ENCODE measurements around the gene POLR2B.
"Not testable (repeated sequence)": the region's sequence is repeated elsewhere in the genome, so short reads cannot be mapped to it uniquely, and the experiment has no call there.

The POLR2B gene

GRCh38 chr4:57053508-57053907 is 74.8 kb downstream of the POLR2B start:
- no peak for DNase-seq
- ATAC-seq, result no peak

- no peak for ATAC-seq
- no peak for DNase-seq
Observed at GRCh38 chr4:57055886-57056285, 77.2 kb downstream of the POLR2B start.

- ATAC-seq, result no peak
- no peak for DNase-seq
Observed at GRCh38 chr4:57059890-57060716, 81.4 kb downstream of the POLR2B start.

GRCh38 chr4:57060717-57061067 is 82.0 kb downstream of the POLR2B start:
- not testable (repeated sequence) for DNase-seq, ATAC-seq

- no peak for DNase-seq
- ATAC-seq, result no peak
Observed at GRCh38 chr4:57061395-57061794, 82.7 kb downstream of the POLR2B start.

- no peak for ATAC-seq
Observed at GRCh38 chr4:57063518-57063917, 84.8 kb downstream of the POLR2B start.

DNA sequence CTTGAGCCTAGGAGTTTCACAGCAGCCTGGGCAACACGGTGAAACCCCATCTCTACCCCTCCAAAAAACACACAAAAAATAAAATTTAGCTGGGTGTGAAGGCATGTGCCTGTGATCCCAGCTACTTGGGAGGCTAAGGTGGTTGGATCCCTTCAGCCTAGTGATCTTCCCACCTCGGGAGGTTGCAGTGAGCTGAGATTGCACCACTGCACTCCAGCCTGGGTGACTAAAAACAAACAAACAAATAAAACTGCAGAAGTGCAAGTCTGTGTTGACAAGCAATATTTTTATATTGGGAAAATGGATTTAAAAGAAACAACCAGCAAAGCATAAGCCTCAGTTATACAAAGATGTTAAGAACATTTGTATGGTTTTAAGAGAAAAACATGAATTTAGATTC is 85.4 kb downstream of the POLR2B start:
- DNase-seq, result no peak
- ATAC-seq, result no peak

More at GRCh38 chr4:57063518-57063917, 84.8 kb downstream of the POLR2B start:
- DNase-seq, result no peak

GRCh38 chr4:57064811-57065711 is 86.4 kb downstream of the POLR2B start:
- no peak for DNase-seq
- no peak for ATAC-seq

GRCh38 chr4:57065730-57066482 is 87.2 kb downstream of the POLR2B start:
- no peak for ATAC-seq

DNA sequence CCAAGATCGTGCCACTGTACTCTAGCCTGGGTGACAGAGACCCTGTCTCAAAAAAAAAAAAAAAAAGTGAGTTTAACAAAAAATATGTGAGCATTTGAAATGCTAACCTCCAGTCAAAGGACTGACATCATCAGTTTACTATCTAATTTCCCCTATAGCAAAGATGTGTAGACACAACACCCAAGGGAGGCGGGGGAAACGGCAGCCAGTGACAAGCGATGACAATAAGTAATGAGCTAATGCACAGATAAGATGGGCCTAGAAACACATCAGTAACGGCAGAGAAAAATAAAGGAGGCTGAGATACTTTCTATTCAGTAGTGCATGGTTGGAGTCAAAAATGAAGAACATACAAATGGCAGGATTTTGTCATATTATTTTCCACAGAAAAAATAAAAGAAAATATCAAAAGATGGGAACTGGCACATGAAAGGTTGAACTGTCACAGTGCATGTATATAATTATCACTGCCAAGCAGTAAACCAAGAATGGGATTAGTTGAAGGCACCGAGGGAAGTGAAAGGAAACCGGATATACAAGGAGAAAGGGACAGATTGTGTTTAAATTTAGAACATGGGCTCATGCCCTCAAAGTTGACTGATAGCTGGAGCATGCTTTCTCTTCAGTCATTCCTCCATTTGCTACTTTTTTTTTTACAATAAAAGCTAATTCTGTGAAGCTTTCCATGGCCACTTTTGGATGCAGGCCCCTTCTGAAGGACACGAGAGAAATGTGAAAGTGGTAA is 89.7 kb downstream of the POLR2B start:
- no peak for DNase-seq
- ATAC-seq, result no peak

More at GRCh38 chr4:57065730-57066482, 87.2 kb downstream of the POLR2B start:
- no peak for DNase-seq

GRCh38 chr4:57070461-57070860 is 91.8 kb downstream of the POLR2B start:
- ATAC-seq (no peak), DNase-seq (no peak)

DNA sequence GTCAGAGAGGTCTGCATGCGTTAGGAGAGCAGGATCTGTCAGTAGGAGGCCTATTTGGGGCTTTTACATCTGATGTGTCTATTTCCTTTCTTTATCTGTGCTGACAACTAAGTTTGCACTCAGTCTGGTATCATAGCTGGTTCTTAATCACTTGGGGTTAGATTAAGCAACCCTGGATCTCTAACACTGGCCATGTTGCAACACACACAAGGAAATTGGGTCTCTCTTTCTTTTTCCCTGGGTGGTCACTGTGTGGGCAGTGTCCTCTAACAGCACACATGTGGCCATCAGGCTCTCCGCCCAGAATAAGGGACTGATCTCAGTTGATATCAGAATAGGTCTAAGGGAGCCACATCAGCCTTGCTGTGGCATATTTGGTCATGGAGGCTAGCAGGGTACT is 92.6 kb downstream of the POLR2B start:
- no peak for DNase-seq
- ATAC-seq, result no peak

DNA sequence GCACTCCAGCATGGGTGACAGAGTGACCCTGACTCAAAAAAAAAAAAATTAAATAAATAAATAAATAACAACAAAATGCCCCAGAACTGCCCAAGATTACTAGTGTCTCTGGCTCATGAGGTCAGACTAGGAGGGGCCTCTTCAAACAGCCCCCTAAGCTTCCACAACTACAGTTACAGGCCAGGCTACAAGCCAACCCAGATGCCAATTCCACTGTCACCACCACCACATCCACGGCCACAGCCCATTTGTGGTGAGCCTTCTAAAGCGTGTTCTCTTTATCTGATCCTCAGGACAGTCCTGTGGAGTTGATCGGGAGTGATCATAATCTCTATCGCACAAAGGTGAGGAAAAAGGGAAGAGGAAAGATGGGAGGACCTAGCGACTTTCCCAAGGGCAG is 94.9 kb downstream of the POLR2B start:
- DNase-seq (no peak), ATAC-seq (no peak)

DNA sequence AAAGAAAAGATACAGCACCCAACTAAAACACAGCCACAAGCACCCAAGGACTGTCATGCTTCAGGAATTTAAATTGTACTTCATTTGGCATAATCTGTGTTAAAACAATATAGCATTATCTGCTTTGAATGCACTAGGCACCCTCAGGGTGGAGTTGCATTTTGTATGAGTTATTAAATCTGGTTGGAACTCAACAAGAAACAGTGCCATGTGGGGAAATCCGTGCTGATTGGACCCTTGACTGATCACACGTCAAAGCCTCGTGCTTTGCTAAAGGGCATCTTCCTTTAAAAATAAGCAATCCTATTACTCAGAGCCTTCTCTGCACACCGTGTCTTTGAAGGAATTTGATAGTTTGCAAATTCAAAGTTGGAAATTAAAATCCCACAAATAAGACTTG is 96.0 kb downstream of the POLR2B start:
- ATAC-seq (no peak), DNase-seq (no peak)

GRCh38 chr4:57075367-57075766 is 96.7 kb downstream of the POLR2B start:
- ATAC-seq (no peak), DNase-seq (no peak)

- ATAC-seq (no peak), DNase-seq (no peak)
Observed at GRCh38 chr4:57076646-57077045, 98.0 kb downstream of the POLR2B start.

- DNase-seq (no peak), ATAC-seq (no peak)
Observed at GRCh38 chr4:57077550-57078343, 99.1 kb downstream of the POLR2B start.

- DNase-seq (no peak), ATAC-seq (no peak)
Observed at GRCh38 chr4:57078685-57079521, 100.2 kb downstream of the POLR2B start.

Measured in stimulated activated naive CD8-positive, alpha-beta T cell treated with anti-CD3 and anti-CD28 coated beads, Interleukin-15, Interleukin-2, amounts not matched to agents 100 U/mL and 50 U/mL, for 24 hours (primary cell).